Sigmoid colon (tissue), 4 donors: ENCODE measurements around the gene CCDC24.

Experiments
- CTCF ChIP-seq, 4 experiments: fragments of 450-650 bp in 3 of 4; fragments of 200-600 bp in 1 of 4; IDR thresholded peaks; one replicate each; pipeline ENCODE4 v1.5.1; 2016 to 2019; ENCODE audit warnings: antibody characterized with exemption in 4 of 4, mild to moderate bottlenecking in 3 of 4, moderate library complexity in 2 of 4
- EP300 ChIP-seq, 4 donors: sonication (generic); formaldehyde crosslinking; IDR thresholded peaks; one replicate each; pipeline ENCODE4 v1.6.1; 2017; ENCODE audit warnings: antibody characterized with exemption in 4 of 4
- POLR2A ChIP-seq, 2 donors: fragments of 450-650 bp; IDR thresholded peaks; one replicate each; pipeline ENCODE4 v1.6.1; 2016; ENCODE audit warnings: antibody characterized with exemption in 2 of 2, mild to moderate bottlenecking in 2 of 2, moderate library complexity in 2 of 2

GRCh38 chr1:44035726-44036408 lies 44.5 kb downstream of the CCDC24 start:
- TF ChIP-seq EP300 (IDR thresholded peaks at IDR 0.05): no peak
- TF ChIP-seq CTCF (IDR thresholded peaks at IDR 0.05): no peak
- no peak for TF ChIP-seq POLR2A (IDR thresholded peaks at IDR 0.05)
